Fibroblast of villous mesenchyme (primary cell): ENCODE data around the gene SCUBE1. TPM values are rescaled to one million over a fixed set of nuclear protein-coding genes. Genes with fewer than 3 reads are reported as not detected.

ENCODE experiments used
- DNase-seq: peaks from one replicate; pipeline ENCODE4 v3.0.0-alpha.2; 2010; ENCODE audit warnings: low read depth
- H3K4me3 ChIP-seq: 2 replicates; pipeline ENCODE4 v1.5.1; 2011; ENCODE audit warnings: low read depth, mild to moderate bottlenecking, low read length
- total RNA-seq: library from RNA; depleted of rRNA; stranded (reverse); fragments of >200 nt; gene quantifications from 2 replicates; pipeline ENCODE4 v1.2.3, GENCODE V29; 2012
- TF ChIP-seq, protein P1 (sequence below): IDR thresholded peaks from 2 replicates; pipeline ENCODE4 v1.5.1; 2012; ENCODE audit warnings: low read depth, mild to moderate bottlenecking, low read length; ENCODE audit not compliant: insufficient read depth

Gene SCUBE1
- total RNA-seq, 1 donor = not detected

DNA sequence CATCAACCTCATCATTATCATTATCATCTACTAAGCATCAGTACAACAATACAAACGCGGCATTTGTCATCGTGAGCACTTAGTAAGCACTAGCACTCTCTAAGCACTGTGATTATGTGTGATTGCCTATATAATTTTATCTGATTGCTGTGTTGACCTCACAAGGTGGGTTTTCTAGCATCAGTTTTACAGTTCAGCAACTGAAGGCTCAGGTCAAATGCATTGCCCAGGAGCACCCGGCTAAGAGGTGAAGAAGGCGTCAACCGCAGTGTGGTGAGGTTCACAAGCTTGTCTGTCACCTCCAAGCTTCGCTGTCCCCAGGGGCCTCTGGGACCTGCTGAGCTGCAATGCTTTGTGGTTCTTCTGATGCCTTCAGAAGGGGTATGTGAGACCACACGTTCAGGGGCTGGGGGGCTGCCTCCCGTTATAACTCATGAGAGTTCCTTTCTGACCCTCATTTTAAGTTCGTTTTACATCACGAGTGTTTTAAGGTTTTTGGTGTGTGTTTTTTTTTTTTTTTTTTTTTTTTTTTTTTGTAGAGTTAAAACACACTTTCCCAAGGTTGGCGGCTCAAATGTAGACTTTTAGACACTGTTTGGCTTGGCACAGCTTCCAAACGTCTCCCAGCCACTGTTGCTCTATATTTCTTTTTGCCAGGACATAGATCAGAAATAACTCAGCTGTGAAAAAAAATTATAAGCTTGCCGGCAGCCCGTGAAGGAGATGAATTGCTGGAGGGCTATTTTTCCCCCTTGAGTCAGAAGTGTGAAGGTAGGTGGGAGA is 33.8 kb upstream of the SCUBE1 start:
- DNase-seq = no peak
- TF ChIP-seq, protein P1, sequence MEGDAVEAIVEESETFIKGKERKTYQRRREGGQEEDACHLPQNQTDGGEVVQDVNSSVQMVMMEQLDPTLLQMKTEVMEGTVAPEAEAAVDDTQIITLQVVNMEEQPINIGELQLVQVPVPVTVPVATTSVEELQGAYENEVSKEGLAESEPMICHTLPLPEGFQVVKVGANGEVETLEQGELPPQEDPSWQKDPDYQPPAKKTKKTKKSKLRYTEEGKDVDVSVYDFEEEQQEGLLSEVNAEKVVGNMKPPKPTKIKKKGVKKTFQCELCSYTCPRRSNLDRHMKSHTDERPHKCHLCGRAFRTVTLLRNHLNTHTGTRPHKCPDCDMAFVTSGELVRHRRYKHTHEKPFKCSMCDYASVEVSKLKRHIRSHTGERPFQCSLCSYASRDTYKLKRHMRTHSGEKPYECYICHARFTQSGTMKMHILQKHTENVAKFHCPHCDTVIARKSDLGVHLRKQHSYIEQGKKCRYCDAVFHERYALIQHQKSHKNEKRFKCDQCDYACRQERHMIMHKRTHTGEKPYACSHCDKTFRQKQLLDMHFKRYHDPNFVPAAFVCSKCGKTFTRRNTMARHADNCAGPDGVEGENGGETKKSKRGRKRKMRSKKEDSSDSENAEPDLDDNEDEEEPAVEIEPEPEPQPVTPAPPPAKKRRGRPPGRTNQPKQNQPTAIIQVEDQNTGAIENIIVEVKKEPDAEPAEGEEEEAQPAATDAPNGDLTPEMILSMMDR = no peak
- H3K4me3 ChIP-seq = no peak overlapping the region

DNA sequence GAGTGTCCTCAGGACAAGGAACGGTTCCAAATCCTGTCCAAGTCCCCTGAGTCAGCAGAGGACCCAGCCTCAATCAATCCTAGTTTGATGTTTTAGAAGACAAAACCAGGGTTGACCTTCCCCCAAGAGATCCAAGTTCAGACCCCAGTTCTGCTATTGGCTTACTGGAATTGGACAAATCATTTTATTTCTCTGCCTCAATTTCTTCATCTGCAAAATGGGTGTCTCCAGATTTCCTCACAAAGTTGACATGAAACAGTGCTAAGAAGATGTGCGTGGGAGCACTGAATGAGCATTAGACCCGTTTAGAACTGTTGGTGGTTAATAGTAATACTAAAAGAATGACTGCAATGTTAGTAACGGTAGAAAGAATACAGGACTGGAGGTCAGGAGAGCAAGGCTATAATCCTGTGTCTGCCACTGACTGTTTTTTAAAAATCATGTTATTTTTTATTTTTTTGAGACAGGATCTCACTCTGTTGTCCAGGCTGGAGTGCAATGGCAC is 32.8 kb upstream of the SCUBE1 start:
- DNase-seq = peak; percentile 50
- H3K4me3 ChIP-seq = no peak overlapping the region

DNA sequence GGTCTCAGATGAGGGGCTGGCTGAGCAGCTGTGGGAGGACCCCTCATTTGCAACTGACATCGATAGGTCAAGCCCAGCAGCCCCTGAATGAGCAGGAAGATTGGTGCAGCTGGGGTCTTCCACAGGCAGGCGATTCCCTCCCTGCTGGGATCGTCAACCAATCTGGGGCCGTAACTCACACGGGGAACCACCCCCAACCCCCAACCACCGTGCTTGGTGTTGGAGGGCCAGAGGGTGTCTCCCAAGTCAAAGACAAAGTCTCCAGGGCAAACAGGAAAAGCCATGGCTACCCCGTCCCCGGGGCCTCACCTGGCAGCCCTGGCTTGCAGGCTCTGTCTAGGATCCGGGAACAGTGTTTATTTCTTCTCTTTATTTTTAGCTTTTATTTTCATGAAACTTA is 26.9 kb upstream of the SCUBE1 start:
- TF ChIP-seq, protein P1 = no peak
- no peak for DNase-seq
- no peak overlapping the region for H3K4me3 ChIP-seq

More for the DNA sequence above, 32.8 kb upstream of the SCUBE1 start:
- TF ChIP-seq, protein P1 = no peak

DNA sequence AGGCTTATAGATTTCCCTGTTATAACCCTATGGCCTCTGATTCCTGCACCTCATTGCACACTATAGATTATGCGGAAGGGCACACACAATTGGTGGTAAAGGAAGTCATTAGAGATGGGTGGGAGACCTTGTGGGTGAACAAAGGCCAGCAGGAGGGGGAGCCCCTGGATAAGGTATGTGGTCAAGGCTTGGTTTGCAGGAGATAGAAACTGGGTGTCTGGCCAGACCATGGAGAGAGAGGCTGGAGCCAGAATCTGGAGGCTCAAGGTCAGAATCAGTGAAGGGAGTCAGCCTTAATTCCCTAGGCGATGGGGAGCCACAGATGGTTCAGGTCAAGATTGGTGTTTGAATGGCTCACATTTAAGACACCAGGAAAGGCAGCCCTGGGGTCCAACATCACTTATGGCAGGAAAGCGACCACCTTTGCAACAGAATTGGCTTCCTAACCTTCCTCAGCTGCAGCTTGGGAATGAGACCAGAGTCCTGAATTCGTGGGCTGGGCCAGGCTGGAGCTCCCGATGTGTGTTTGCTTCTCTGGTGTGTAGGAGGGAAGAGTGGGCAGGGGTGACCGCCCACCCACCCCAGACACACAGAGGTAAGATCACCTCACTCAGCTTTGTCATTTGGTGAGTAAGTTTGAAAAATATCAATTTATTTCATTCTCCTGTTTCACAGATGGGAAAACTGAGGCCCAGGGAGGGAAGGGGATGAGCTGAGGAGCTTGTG is 22.7 kb upstream of the SCUBE1 start:
- DNase-seq = no peak
- TF ChIP-seq, protein P1 = no peak
- H3K4me3 ChIP-seq = no peak overlapping the region

DNA sequence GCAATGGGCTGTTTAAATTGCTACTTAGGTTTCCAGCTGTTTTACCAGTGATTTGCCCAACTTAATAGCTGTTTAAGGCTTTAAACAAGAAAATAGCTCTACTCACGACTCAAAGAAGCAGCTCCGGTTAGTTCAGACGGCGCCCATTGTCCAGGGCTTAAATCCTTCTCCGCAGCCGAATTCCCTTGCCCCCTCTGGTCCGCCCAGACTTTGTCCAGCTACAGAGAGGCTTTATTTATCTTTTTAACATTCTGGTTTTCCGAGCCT is 20.9 kb upstream of the SCUBE1 start:
- DNase-seq = no peak
- H3K4me3 ChIP-seq = no peak overlapping the region
- TF ChIP-seq, protein P1 = no peak

DNA sequence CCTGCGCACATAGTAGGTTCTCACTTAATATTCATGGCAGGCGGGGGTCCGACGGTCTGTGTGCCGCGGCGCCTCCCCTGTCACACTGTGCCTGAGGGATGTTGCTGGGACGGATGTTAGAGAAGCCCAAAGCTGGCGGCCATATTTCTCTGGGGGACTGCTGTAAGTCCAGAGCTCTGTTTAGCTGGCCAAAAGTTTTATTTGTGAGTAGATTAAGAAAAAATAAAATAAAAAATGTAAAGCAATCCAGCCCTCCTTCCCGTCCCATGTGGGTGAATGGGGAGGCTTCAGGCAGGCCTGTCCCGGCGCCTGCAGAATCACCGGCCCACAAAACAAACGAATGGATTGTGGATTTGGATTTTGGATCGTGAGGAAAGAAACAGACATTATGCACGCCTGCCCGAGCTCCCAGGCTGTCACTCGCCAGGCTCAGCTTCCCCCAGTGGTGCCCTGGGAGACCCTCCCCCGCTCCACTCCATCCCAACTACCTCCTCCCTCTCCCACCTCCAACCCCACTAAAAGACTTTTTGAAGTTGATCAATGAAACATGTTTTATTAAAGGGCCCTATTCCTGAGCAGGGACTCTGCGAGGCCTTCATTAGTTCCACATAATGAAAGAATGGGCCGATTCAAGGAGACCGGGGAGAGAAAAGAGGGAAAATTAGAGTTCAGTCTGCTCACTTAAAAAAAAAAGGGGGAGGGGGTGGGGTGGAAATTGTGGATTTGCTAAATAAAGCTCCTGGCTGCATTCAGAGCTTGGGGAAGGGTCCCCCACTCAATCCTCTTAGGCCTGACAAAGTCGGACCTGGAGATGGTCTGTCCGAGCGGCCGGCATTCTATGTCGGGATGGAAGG is 20.4 kb upstream of the SCUBE1 start:
- no peak for DNase-seq
- no peak overlapping the region for H3K4me3 ChIP-seq
- TF ChIP-seq, protein P1 = no peak
